HEK293T (cell line): ENCODE results near the gene UQCRH.
"Not testable (repeated sequence)": the region's sequence is repeated elsewhere in the genome, so short reads cannot be mapped to it uniquely, and the experiment has no call there.

ENCODE experiments used
- BHLHE40 ChIP-seq: fragments of 450-650 bp; IDR thresholded peaks from 2 replicates; pipeline ENCODE4 v1.6.1; 2016; ENCODE audit warnings: mild to moderate bottlenecking, moderate library complexity, borderline replicate concordance
- ELF4 ChIP-seq: fragments of 450-650 bp; IDR thresholded peaks from 2 replicates; pipeline ENCODE4 v1.6.1; 2017; ENCODE audit warnings: antibody characterized with exemption
- FOXA1 ChIP-seq: fragments of 450-650 bp; IDR thresholded peaks from 2 replicates; pipeline ENCODE4 v1.6.1; 2016; ENCODE audit warnings: mild to moderate bottlenecking

DNA sequence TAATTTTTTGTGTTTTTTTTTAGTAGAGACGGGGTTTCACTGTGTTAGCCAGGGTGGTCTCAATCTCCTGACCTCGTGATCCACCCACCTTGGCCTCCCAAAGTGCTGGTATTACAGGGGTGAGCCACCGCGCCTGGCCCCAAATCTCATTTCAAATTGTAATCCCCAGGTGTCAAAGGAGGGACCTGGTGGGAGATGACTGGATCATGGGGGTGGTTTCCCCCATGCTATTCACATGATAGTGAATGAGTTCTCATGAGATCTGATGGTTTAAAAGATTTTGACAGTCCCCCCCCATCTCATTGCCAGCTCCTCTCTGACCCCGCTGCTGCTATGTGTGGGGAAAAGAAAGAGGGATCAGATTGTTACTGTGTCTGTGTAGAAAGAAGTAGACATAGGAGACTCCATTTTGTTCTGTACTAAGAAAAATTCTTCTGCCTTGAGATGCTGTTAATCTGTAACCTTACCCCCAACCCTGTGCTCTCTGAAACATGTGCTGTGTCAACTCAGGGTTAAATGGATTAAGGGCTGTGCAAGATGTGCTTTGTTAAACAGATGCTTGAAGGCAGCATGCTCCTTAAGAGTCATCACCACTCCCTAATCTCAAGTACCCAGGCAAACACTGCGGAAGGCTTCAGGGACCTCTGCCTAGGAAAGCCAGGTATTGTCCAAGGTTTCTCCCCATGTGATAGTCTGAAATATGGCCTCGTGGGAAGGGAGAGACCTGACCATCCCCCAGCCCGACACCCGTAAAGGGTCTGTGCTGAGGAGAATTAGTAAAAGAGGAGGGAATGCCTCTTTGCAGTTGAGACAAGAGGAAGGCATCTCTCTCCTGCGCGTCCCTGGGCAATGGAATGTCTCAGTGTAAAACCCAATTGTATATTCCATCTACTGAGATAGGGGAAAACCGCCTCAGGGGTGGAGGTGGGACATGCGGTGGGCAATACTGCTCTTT, 16.7 kb downstream of the UQCRH start:
- TF ChIP-seq FOXA1, ELF4, BHLHE40: not testable (repeated sequence)
